Measurements from ENCODE around the gene SNX3.
"Not testable (repeated sequence)": the region's sequence is repeated elsewhere in the genome, so short reads cannot be mapped to it uniquely, and the experiment has no call there.

The SNX3 gene

DNA sequence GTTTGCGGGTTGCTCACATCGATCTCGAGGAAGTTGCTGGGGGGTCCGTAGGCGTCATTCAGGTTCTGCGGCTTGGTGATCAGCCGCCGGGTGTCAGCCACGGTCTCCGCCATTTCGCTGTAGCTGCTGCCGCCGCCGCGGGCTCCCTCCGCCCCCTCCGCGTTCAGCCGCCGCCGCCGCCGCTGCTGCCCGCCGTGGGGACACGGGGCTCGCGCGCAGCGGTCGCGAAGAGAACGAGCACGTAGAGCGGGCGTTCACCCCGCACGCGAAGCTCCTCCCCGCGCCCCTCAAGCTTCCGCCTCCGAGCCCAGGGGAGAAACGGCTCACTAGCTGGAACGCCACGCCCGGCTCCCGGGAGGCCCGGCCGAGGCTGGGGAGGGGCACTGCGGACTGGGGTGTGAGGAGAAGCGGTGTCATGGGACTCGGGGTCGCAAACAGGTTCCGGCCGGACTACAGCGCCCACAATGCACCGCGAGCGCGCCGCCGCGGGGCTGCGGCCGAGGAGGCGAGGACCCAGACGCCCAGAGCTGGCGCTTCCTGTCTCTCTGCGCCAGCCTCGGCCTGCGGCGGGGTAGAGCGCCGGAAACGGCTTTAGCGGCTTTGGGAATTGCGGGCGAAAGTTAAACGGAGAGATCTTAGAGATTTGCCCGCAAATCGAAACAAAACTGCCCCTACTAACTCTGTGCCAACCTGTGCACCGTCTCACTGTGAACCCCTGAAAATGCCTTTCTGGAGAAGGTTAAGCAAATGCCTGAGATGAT, at the start of gene SNX3:
Gene SNX3, minus strand, starts transcription at position 232 of the 761 bp plus-strand sequence. Its CDS starts 119 bp downstream, at position 113.
- peak; percentile 91 for DNase-seq

GRCh38 chr6:108309844-108310243, 49.0 kb upstream of the SNX3 start:
- DNase-seq: no peak

DNA sequence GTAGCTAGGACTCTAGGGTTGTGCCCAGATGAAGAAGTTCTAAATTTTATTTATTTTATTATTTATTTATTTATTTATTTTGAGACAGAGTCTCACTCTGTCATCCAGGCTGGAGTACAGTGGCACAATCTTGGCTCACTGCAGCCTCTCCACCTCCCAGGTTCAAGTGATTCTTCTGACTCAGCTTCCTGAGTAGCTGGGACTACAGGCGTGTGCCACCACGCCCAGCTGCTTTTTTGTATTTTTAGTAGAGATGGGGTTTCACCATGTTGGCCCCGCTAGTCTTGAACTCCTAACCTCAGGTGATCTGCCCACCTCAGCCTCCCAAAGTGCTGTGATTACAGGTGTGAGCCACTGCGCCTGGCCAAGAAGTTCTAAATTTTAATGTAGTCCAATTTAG, 47.8 kb upstream of the SNX3 start:
- DNase-seq: not testable (repeated sequence)

DNA sequence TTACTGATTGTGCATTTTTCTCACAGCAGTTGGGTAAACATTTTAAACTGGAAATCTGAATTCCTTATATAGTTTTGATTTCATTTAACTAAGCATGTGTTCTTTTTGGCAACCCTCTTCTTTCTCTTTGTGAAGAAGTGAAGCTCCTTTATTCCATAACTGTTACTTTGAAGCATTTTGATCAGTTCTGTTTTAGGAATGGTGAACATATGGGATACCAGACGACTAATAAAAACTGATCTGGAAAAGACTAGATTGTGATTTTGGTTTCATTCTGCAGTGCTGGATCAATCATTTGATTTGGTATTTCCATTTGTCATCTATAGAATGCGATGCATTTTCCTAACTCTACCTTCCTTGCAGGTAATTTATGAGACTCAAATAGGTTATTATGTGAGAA, 43.8 kb upstream of the SNX3 start:
- no peak for DNase-seq

DNA sequence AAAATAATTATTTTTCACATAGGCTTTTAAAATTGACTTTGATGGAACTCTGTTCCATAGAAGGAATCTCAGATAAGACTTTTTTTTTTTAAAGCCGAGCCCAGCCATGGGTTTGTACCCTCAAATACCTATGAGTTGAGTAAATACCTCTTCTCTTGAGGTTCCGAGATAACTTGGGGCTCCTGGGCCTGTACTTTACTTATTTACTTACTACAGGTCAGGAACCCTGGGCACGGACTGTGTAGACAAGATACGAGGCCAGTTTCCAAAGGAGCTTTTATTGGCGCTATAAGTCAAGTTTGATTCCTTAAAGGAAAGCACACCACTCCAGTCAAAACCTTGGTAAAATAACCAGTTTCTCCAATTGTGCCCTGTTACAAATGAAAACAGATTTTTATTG, 41.5 kb upstream of the SNX3 start:
- no peak for DNase-seq

GRCh38 chr6:108295676-108296075, 34.8 kb upstream of the SNX3 start:
- no peak for DNase-seq

GRCh38 chr6:108294727-108295625, 34.1 kb upstream of the SNX3 start, which contains the start of gene AFG1L:
Gene AFG1L (plus strand): TSS chr6:108295054. CDS start chr6:108295080, 26 bp downstream.
- peak; percentile 74 for DNase-seq

GRCh38 chr6:108294297-108294726, 33.5 kb upstream of the SNX3 start:
- no peak for DNase-seq

DNA sequence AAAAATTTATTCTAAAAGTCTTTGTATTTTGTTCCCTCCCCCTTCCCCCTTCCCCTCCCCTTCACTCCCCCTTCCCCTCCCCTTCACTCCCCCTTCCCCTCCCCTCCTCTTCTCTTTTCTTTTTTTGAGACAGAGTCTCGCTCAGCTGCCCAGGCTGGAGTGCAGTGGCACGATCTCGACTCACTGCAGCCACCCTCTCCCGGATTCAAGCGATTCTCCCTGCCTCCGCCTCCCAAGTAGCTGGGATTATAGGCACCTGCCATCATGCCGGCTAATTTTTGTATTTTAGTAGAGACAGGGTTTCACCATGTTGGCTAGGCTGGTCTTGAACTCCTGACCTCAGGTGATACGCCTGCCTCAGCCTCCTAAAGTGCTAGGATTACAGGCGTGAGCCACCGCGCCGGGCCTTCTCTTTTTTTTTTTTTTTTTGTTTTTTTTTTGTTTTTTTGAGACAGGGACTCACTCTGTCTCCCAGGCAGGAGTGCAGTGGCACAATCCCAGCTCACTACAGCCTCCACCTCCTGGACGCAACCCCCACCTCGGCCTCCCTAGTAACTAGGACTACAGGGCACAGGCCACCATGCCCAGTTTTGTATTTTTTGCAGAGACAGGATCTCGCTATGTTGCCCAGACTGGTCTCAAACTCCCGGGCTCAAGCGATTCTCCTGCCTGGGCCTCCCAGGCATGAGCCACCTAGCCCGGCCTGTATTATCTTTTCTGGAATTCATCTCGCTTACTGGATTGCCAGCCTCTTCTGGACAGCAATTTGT, 32.9 kb upstream of the SNX3 start:
- DNase-seq: no peak

GRCh38 chr6:108292561-108292960, 31.7 kb upstream of the SNX3 start:
- DNase-seq: not testable (repeated sequence)

DNA sequence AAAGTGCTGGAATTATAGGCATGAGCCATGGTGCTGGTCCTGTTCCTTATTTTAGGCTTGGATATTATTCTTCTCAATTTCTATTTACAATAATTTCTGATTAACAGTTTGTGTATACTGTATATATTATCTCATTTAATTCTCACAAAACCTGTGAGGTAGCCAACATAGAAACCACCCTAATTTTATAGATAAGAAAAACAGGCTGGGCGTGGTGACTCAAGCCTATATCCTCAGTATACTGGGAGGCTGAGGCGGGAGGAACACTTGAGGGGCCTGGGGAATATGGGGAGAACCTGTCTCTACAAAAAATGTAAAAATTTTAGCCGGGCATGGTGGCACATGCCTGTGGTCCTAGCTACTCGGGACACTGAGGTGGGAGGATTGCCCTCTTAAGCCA, 30.3 kb upstream of the SNX3 start:
- DNase-seq: no peak

- no peak for DNase-seq
These were observed 27.9 kb upstream of the SNX3 start for GRCh38 chr6:108288742-108289141.

GRCh38 chr6:108287373-108287772, 26.5 kb upstream of the SNX3 start:
- DNase-seq: no peak

GRCh38 chr6:108286366-108286765, 25.5 kb upstream of the SNX3 start:
- no peak for DNase-seq

DNA sequence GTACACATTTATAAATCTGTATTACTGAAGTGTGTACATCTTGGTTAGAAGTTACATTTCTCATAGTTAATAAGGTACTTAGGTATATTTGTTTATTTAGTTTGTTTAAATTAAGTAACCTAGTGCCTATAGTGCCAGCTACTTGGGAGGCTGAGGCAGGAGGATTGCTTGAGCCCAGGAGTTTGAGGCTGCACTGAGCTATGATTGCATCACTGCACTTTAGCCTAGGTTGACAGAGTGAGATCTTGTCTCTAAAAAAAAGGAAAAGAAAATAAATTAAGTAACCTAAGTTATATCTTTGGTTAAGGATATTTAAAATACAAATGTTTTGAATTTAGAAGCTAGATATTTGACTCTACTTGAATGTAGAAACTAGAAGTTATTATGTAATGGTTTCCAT, 24.5 kb upstream of the SNX3 start:
- DNase-seq: no peak

- no peak for DNase-seq
These were observed 17.0 kb upstream of the SNX3 start for GRCh38 chr6:108277831-108278230.

- DNase-seq: no peak
These were observed 16.5 kb upstream of the SNX3 start for GRCh38 chr6:108277295-108277694.

GRCh38 chr6:108275976-108276375, 15.1 kb upstream of the SNX3 start:
- DNase-seq: no peak

DNA sequence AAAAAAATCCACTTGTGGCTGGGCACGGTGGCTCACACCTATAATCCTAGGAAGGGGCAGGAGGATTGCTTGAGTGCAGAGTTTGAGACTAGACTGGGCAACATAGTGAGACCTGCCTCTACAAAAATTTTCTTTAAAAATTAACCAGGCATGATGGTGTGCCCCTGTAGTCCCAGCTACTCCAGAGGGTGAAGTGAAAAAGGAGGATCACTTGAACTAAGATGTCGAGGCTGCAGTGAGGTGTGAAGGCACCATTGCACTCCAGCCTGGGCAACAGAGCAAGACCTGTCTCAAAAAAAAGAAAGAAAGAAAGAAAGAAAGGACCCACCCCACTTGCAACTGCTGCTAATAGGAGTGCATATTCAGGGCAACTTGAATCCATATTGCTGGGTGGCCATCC, 13.7 kb upstream of the SNX3 start:
- no peak for DNase-seq

DNA sequence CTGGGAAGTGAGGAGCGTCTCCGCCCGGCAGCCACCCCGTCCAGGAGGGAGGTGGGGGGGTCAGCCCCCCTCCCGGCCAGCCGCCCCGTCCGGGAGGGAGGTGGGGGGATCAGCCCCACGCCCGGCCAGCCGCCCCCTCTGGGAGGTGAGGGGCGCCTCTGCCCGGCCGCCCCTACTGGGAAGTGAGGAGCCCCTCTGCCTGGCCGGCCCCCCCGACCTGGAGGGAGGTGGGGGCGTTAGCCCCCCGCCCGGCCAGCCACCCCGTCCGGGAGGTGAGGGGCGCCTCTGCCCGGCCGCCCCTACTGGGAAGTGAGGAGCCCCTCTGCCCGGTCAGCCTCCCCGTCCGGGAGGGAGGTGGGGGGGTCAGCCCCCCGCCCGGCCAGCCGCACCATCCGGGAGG, 9.1 kb upstream of the SNX3 start:
- DNase-seq: not testable (repeated sequence)

DNA sequence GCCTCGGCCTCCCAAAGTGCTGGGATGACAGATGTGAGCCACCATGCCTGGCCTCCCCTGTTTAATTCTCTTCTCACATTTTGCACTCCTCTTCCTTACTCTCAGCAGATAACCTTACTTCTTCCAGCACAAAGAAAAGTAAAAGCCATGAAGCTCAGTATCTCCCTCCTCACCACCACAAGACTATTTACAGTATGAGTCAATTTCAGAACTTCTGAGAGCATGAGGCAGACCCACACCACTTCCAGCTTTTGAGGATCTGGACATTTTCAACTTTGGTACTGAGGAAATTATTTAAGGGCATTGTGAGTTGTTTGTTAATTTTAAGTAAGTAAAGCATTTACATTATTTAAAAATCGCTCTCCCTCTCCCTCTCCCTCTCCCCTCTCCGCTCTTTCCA, 8.0 kb upstream of the SNX3 start:
- DNase-seq: no peak

DNA sequence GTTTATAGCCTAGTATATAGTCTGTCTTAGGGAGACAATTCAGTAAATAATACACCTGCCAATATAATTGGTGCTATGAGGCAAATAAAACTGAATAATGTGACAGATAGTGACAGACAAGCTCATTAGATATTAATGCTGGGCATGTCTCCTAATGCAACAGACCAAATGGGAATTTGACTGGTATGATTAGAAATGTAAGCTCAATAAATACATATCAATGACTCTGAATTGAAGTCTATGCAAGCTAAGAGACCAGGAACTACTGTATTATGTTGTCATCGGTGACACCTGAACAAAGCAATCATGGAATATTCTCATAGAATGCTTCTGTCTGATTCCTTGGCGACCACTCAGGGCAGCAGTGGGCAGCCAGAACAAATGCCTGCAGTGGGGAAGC, 2.5 kb upstream of the SNX3 start:
- DNase-seq: no peak

GRCh38 chr6:108260126-108260808, 573 bp downstream of the SNX3 start:
- DNase-seq: peak; percentile 35
